ENCODE measurements around the gene NBL1. TPM values are rescaled to one million over a fixed set of nuclear protein-coding genes. Genes with fewer than 3 reads are reported as not detected.

NBL1 gene
- total and polyA plus RNA-seq, 2 donors = 21.7 to 47.6 TPM

DNA sequence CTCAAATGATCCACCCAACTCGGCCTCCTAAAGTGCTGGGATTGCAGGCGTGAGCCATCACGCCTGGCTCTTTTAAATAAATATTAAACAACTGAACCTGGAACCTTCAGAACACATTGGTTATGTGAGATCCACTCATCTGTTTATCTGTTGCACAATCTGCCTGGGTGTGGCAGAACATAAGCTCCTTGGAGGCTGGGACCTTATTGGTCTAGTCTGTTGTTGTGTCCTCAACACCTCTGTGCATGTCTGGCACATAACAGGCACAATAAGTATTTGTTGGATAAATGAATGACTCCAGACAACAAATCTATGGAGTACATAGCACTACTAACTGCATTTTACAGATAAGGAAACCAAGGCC lies 4.1 kb upstream of the NBL1 start:
- no peaks in the 10 kb centered on the region for H3K9me3 ChIP-seq (ENCODE audit: control insufficient read depth in 2 of 2, insufficient read depth in 1 of 2, low read length in 1 of 2)
- peaks cover 10 to 11% of the 10 kb centered on the region in 2 donors for H3K4me1 ChIP-seq (ENCODE audit: control insufficient read depth in 2 of 2, insufficient read depth in 2 of 2, low read length in 2 of 2)
- WGBS = 92% methylated on average over 3 of the region's 3 CpGs
- no peaks in the 10 kb centered on the region for H3K36me3 ChIP-seq (ENCODE audit: control insufficient read depth in 2 of 2, insufficient read depth in 2 of 2, low read length in 1 of 2)
- DNase-seq (ENCODE audit: low read depth in 6 of 9, low spot score in 9 of 9) = no peak
- no peak overlapping the region for H3K4me3 ChIP-seq (ENCODE audit: low read length in 2 of 2)
- no peak overlapping the region for H3K27ac ChIP-seq (ENCODE audit: low read depth in 1 of 2, low read length in 1 of 2)
- peaks cover 25 to 45% of the 10 kb centered on the region in 2 donors for H3K27me3 ChIP-seq (ENCODE audit: control insufficient read depth in 2 of 2, insufficient read depth in 1 of 2, low read length in 1 of 2)

DNA sequence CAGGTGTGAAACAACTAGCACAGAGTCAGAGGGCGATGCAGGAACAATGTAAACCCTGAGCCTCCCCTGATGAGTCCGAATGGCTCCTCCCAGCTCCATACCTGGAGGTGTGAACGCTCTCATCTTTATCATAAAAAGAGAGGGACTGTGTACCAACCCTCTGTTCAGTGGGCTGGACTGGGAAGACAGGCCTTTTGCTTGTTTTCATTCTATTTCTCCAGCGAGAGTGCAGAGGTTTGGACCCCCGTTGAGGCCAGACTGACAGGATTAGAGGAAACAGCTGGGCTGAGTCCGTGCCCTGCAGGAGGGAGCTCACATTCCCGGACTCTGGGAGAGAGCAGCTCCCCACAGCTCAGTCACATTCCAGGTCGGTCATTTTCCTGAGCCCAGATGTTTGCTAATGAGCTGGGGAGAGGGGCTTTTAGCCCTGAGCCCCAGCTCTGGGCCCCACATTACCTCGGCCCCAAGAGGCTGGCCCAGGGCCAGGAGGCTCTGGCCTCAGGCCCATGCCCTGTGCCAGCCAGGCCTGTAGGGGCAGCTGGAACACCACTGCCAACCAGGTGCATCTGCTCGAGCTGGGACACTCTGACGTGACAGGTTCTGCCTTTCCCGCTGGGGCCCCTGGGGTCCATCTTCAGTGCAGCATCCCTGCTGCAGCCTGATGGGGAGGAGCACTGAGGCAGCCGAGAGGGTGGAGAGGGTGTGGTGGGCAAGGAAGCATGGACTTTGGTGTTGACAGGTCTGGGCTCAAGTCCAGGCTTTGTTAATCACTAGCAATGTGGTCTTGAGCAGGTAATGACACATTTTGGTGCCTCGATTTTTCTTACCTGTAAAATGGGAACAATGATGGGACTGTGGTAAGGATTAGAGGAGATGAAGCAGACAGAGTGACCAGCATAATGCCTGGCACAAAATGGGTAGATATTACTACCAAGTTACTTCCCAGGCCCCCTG lies 3.5 kb upstream of the NBL1 start:
- Histone ChIP-seq H3K27ac (ENCODE audit: low read depth in 1 of 2, low read length in 1 of 2) (no peak overlapping the region), H3K4me1 (ENCODE audit: control insufficient read depth in 2 of 2, insufficient read depth in 2 of 2, low read length in 2 of 2) (peaks cover 10 to 11% of the 10 kb centered on the region in 2 donors), H3K4me3 (ENCODE audit: low read length in 2 of 2) (no peak overlapping the region), H3K27me3 (ENCODE audit: control insufficient read depth in 2 of 2, insufficient read depth in 1 of 2, low read length in 1 of 2) (peaks cover 32 to 51% of the 10 kb centered on the region in 2 donors), H3K36me3 (ENCODE audit: control insufficient read depth in 2 of 2, insufficient read depth in 2 of 2, low read length in 1 of 2) (no peaks in the 10 kb centered on the region), H3K9me3 (ENCODE audit: control insufficient read depth in 2 of 2, insufficient read depth in 1 of 2, low read length in 1 of 2) (no peaks in the 10 kb centered on the region)
- no peak for DNase-seq (ENCODE audit: low read depth in 6 of 9, low spot score in 9 of 9)
- 69% methylated on average over 14 of the region's 14 CpGs for WGBS

DNA sequence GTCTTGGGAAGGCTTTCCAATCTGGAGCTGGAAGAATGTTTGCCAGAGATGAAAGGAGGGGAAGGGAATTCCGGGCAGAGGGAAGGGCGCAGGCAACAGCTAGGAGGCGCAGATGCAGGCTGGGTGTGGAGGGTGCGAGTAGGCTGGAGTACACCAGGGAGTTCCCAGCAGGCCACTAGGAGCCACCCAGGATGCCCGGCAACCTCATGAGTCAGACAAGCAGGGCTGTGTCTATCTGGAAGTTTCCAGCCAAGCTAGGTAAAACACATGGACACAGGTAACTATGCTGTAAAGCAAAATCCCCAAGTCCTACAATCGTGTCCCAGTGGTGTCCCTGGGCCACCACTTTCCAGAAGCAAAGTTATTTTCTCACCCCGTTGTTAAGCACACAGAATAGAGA lies 990 bp upstream of the NBL1 start:
- Histone ChIP-seq H3K9me3 (ENCODE audit: control insufficient read depth in 2 of 2, insufficient read depth in 1 of 2, low read length in 1 of 2) (no peaks in the 10 kb centered on the region), H3K4me3 (ENCODE audit: low read length in 2 of 2) (no peak overlapping the region), H3K36me3 (ENCODE audit: control insufficient read depth in 2 of 2, insufficient read depth in 2 of 2, low read length in 1 of 2) (no peaks in the 10 kb centered on the region), H3K4me1 (ENCODE audit: control insufficient read depth in 2 of 2, insufficient read depth in 2 of 2, low read length in 2 of 2) (peaks cover 10 to 11% of the 10 kb centered on the region in 2 donors), H3K27me3 (ENCODE audit: control insufficient read depth in 2 of 2, insufficient read depth in 1 of 2, low read length in 1 of 2) (peaks cover 42 to 74% of the 10 kb centered on the region in 2 donors), H3K27ac (ENCODE audit: low read depth in 1 of 2, low read length in 1 of 2) (no peak overlapping the region)
- 86% methylated on average over 7 of the region's 7 CpGs for WGBS
- no peak for DNase-seq (ENCODE audit: low read depth in 6 of 9, low spot score in 9 of 9)

DNA sequence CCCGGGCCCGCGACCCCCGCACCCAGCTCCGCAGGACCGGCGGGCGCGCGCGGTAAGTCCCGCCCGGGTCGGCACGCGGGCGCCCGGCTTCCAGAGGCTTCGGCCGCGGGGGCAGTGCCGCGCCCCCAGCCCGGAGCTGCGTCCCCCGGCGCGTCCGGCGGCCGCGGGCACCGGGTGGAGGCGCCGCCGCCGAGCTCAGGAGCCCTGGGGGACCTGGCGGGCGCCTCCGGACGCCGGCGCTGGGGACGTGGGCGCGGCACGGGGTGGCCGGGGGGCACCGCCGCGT lies 227 bp downstream of the NBL1 start:
- Histone ChIP-seq H3K4me3 (ENCODE audit: low read length in 2 of 2) (peak overlapping the region in 1 of 2 donors; percentile 62), H3K27me3 (ENCODE audit: control insufficient read depth in 2 of 2, insufficient read depth in 1 of 2, low read length in 1 of 2) (peaks cover 42 to 81% of the 10 kb centered on the region in 2 donors), H3K4me1 (ENCODE audit: control insufficient read depth in 2 of 2, insufficient read depth in 2 of 2, low read length in 2 of 2) (peaks cover 10 to 11% of the 10 kb centered on the region in 2 donors), H3K9me3 (ENCODE audit: control insufficient read depth in 2 of 2, insufficient read depth in 1 of 2, low read length in 1 of 2) (peaks cover 0 to 1% of the 10 kb centered on the region in 2 donors), H3K27ac (ENCODE audit: low read depth in 1 of 2, low read length in 1 of 2) (peak overlapping the region in 1 of 2 donors; percentile 70), H3K36me3 (ENCODE audit: control insufficient read depth in 2 of 2, insufficient read depth in 2 of 2, low read length in 1 of 2) (no peaks in the 10 kb centered on the region)
- WGBS = under 1% methylated on average over 51 of the region's 51 CpGs
- no peak for DNase-seq (ENCODE audit: low read depth in 6 of 9, low spot score in 9 of 9)

DNA sequence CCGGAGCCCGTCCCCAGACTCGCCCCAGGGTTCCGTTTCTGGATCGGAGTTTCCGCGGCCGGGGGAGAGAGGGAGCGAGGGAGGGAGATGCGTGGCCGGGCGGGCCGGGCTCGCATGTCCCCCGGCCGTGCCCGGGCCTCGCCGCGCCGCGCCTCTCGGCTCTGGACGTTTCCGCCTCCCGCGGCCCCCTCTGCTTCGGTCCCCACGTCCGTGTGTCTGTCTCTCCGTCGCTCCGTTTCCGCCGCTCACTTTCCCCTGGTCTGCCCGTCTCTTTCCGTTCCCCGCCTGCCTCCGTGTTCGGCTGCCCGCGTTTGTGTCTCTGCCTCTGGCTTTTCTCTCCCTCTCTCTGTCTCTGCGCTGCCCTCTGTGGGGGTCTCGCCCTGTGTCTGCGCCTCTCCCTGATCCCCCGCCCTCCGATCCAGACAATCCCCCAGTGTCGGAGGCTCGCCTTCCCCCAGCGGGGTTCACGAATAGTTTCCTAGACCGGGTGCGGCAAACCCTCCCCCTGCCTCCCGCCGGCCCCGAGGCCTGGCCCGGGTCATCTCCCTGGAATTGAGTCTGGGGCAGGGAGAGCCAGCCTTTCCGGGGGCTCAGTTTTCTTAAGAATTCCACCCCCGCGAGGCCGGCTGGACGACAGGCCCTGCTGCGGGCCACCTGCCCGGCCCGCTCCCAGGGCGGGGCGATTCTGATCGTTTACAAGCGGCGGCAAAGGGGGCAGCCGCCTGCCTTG lies 735 bp downstream of the NBL1 start:
- peak overlapping the region; percentile 42 to 62 for H3K4me3 ChIP-seq (ENCODE audit: low read length in 2 of 2)
- WGBS = 9% methylated on average over 71 of the region's 71 CpGs
- no peaks in the 10 kb centered on the region for H3K36me3 ChIP-seq (ENCODE audit: control insufficient read depth in 2 of 2, insufficient read depth in 2 of 2, low read length in 1 of 2)
- peaks cover 0 to 1% of the 10 kb centered on the region in 2 donors for H3K9me3 ChIP-seq (ENCODE audit: control insufficient read depth in 2 of 2, insufficient read depth in 1 of 2, low read length in 1 of 2)
- peaks cover 10 to 11% of the 10 kb centered on the region in 2 donors for H3K4me1 ChIP-seq (ENCODE audit: control insufficient read depth in 2 of 2, insufficient read depth in 2 of 2, low read length in 2 of 2)
- DNase-seq (ENCODE audit: low read depth in 6 of 9, low spot score in 9 of 9) = peak in 1 of 9 donors; percentile 50
- peak overlapping the region in 1 of 2 donors; percentile 70 for H3K27ac ChIP-seq (ENCODE audit: low read depth in 1 of 2, low read length in 1 of 2)
- H3K27me3 ChIP-seq (ENCODE audit: control insufficient read depth in 2 of 2, insufficient read depth in 1 of 2, low read length in 1 of 2) = peaks cover 42 to 81% of the 10 kb centered on the region in 2 donors

DNA sequence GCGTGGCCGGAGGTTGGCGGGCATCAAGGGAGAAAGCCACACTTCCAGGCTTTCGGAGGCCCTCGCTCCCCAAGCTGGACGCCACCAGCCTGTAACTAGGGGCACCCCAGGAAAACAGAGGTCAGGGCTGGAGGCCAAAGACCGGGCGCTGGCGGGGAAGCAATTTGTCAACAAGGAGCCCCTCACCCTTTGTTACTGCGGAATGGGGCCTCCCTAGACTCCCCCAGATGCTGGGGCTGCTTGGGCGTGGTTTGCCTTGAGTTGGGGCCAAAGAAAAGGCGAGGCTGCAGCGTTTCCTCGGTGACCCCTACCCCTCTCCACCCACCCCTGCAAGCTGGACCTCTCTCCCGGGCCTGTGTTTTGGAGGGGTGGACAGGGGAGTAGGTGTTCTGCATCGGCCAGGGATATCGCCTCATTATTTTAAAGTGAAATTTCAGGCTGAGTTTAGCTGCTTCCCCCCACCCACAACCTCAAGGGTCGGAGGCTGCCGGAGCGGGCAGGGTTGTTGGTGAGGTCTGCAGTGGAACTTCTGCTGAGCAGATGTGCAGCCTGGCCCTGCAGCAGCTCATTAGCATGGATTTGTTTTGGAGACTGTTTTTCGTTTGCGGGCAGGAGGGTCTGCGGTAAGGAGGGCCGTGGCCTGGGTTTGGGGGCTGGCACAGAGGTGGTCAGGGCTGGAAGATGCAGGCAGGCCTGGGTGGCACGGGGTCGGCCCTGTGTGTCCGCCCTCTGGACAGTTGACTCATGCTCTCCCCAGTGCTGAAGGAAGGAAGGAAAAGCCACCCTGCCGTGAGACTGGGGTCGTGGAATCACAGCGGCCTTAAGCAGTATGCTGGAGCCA lies 1.5 kb downstream of the NBL1 start:
- peaks cover 42 to 78% of the 10 kb centered on the region in 2 donors for H3K27me3 ChIP-seq (ENCODE audit: control insufficient read depth in 2 of 2, insufficient read depth in 1 of 2, low read length in 1 of 2)
- WGBS = 73% methylated on average over 30 of the region's 30 CpGs
- H3K4me1 ChIP-seq (ENCODE audit: control insufficient read depth in 2 of 2, insufficient read depth in 2 of 2, low read length in 2 of 2) = peaks cover 10 to 11% of the 10 kb centered on the region in 2 donors
- H3K9me3 ChIP-seq (ENCODE audit: control insufficient read depth in 2 of 2, insufficient read depth in 1 of 2, low read length in 1 of 2) = peaks cover 0 to 1% of the 10 kb centered on the region in 2 donors
- no peak overlapping the region for H3K27ac ChIP-seq (ENCODE audit: low read depth in 1 of 2, low read length in 1 of 2)
- peak overlapping the region; percentile 17 to 42 for H3K4me3 ChIP-seq (ENCODE audit: low read length in 2 of 2)
- no peak for DNase-seq (ENCODE audit: low read depth in 6 of 9, low spot score in 9 of 9)
- H3K36me3 ChIP-seq (ENCODE audit: control insufficient read depth in 2 of 2, insufficient read depth in 2 of 2, low read length in 1 of 2) = no peaks in the 10 kb centered on the region

DNA sequence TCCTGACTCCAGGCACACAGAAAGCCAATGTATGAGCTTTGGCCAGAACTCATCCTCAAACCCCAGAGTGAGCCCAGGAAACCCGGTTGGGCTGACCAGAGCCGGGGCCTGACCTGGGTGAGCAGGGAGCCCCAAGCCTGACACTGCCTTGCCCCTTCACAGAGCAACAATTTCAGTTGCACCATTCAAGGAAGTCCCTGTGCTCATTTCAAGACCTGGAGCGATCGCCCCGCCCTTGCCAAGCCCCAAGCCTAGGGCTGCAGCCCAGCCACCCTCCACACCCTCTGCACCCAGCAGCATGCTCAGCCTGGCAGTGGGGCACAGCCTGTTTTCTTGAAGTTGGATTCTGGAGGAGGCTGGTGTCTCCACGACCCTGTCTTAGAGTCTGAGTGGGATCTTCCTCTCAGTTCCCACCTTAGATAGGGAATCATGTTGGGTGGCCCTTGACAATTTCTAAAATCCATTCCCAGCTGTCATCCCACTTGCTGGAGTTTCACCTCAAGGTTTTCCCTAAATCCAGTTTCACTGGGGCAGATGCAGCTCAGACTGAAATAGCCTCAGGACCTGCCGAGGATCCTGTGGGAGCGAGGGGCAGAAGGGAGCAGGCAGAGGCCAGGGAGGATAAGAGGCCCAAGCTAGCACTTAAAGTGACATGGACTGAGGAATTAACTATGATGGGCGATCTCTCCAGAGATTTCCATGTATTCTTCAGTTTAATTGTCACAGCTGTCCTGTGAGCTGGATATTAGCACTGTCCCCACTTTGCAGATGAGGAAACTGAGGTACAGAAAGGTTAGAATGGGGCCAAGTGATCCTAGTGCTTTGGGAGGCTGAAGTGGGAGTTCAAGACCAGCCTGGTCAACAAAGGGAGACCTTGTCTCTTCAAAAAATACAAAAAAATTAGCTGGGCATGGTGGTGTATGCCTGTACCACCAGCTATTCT lies 2.5 kb downstream of the NBL1 start:
- 93% methylated on average over 9 of the region's 9 CpGs for WGBS
- Histone ChIP-seq H3K9me3 (ENCODE audit: control insufficient read depth in 2 of 2, insufficient read depth in 1 of 2, low read length in 1 of 2) (peaks cover 0 to 1% of the 10 kb centered on the region in 2 donors), H3K27ac (ENCODE audit: low read depth in 1 of 2, low read length in 1 of 2) (no peak overlapping the region), H3K4me1 (ENCODE audit: control insufficient read depth in 2 of 2, insufficient read depth in 2 of 2, low read length in 2 of 2) (peaks cover 10 to 11% of the 10 kb centered on the region in 2 donors), H3K36me3 (ENCODE audit: control insufficient read depth in 2 of 2, insufficient read depth in 2 of 2, low read length in 1 of 2) (no peaks in the 10 kb centered on the region), H3K4me3 (ENCODE audit: low read length in 2 of 2) (no peak overlapping the region), H3K27me3 (ENCODE audit: control insufficient read depth in 2 of 2, insufficient read depth in 1 of 2, low read length in 1 of 2) (peaks cover 38 to 68% of the 10 kb centered on the region in 2 donors)
- DNase-seq (ENCODE audit: low read depth in 6 of 9, low spot score in 9 of 9) = no peak

DNA sequence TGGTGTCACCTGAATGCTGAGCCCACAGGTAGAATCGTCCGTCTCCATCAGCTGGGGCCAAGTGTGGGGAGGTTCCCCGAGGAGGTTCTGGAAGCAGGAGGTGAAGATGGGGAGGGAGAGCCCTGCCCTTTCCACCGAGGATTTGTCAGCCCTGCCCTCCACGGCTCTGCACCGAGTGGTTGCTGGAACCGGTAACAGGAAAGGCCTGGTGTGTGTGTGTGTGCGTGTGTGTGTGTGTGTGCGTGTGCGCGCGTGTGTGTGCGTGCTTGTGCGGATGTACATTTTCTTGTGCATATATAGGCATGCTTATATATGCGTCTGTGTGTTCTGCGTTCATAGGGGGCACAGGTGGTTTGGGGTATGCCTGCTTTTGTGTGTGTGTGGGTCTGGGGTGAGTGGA lies 3.5 kb downstream of the NBL1 start:
- 16% methylated on average over 16 of the region's 16 CpGs for WGBS
- Histone ChIP-seq H3K4me3 (ENCODE audit: low read length in 2 of 2) (no peak overlapping the region), H3K27ac (ENCODE audit: low read depth in 1 of 2, low read length in 1 of 2) (no peak overlapping the region), H3K36me3 (ENCODE audit: control insufficient read depth in 2 of 2, insufficient read depth in 2 of 2, low read length in 1 of 2) (no peaks in the 10 kb centered on the region), H3K27me3 (ENCODE audit: control insufficient read depth in 2 of 2, insufficient read depth in 1 of 2, low read length in 1 of 2) (peaks cover 38 to 59% of the 10 kb centered on the region in 2 donors), H3K9me3 (ENCODE audit: control insufficient read depth in 2 of 2, insufficient read depth in 1 of 2, low read length in 1 of 2) (peaks cover 0 to 1% of the 10 kb centered on the region in 2 donors), H3K4me1 (ENCODE audit: control insufficient read depth in 2 of 2, insufficient read depth in 2 of 2, low read length in 2 of 2) (peaks cover 10 to 11% of the 10 kb centered on the region in 2 donors)
- peak in 2 of 9 donors; percentile 26 to 39 for DNase-seq (ENCODE audit: low read depth in 6 of 9, low spot score in 9 of 9)
